ENCODE results near the gene TMEM184B.

DNA sequence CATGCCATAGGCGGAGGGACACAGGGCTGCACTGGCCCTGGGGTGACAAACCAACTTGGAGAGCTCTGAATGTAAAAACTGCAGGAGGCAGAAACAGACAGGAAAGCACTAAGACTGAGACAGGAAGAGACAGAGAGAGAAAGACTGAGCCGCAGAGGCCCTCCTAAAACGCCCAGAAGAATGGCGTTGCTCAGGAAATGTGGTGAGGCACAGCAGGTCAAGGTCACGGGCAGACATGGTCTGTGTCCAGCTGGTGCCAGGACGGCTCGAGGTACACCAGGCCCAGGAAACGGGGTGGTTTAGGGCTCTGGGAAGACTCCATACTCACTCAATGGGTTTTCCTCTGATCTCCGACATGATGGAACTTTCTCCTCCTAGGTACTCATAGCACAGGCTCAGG, 41.9 kb downstream of the TMEM184B start:
- TF ChIP-seq, protein P1, sequence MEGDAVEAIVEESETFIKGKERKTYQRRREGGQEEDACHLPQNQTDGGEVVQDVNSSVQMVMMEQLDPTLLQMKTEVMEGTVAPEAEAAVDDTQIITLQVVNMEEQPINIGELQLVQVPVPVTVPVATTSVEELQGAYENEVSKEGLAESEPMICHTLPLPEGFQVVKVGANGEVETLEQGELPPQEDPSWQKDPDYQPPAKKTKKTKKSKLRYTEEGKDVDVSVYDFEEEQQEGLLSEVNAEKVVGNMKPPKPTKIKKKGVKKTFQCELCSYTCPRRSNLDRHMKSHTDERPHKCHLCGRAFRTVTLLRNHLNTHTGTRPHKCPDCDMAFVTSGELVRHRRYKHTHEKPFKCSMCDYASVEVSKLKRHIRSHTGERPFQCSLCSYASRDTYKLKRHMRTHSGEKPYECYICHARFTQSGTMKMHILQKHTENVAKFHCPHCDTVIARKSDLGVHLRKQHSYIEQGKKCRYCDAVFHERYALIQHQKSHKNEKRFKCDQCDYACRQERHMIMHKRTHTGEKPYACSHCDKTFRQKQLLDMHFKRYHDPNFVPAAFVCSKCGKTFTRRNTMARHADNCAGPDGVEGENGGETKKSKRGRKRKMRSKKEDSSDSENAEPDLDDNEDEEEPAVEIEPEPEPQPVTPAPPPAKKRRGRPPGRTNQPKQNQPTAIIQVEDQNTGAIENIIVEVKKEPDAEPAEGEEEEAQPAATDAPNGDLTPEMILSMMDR (IDR thresholded peaks at IDR 0.05 in 2 of 3, conservative IDR thresholded peaks at IDR 0.05 in 1 of 3; ENCODE audit: control insufficient read depth in 2 of 3, extremely low read depth in 1 of 3, insufficient read depth in 1 of 3, low read depth in 3 of 3, low read length in 3 of 3) = no peak
- no peak for TF ChIP-seq BHLHE40 (IDR thresholded peaks at IDR 0.05; ENCODE audit: borderline replicate concordance in 1 of 2, low read depth in 2 of 2, low read length in 1 of 2)
- TF ChIP-seq POLR2AphosphoS5 (IDR thresholded peaks at IDR 0.05; ENCODE audit: low read length) = no peak
- no peak for TF ChIP-seq EGR1 (IDR thresholded peaks at IDR 0.05; ENCODE audit: borderline replicate concordance in 1 of 2, low read depth in 2 of 2, low read length in 2 of 2)

Measured in GM12878 (cell line).